GM12865 (cell line): ENCODE data around the gene BST1.
"Not testable (repeated sequence)": the region's sequence is repeated elsewhere in the genome, so short reads cannot be mapped to it uniquely, and the experiment has no call there.

ENCODE experiments used
- DNase-seq: peaks from one replicate; pipeline ENCODE4 v3.0.0; 2010; ENCODE audit warnings: low read depth
- H3K4me3 ChIP-seq: 2 replicates; pipeline ENCODE4 v1.5.1; 2011; ENCODE audit warnings: mild to moderate bottlenecking, low read depth, low read length, control low read depth
- TF ChIP-seq, protein P1 (sequence below): IDR thresholded peaks from 2 replicates; pipeline ENCODE4 v1.5.1; 2011; ENCODE audit warnings: low read length, control low read depth, low read depth, inconsistent platforms; ENCODE audit not compliant: insufficient read depth; ENCODE audit errors: missing control alignments

Gene BST1

DNA sequence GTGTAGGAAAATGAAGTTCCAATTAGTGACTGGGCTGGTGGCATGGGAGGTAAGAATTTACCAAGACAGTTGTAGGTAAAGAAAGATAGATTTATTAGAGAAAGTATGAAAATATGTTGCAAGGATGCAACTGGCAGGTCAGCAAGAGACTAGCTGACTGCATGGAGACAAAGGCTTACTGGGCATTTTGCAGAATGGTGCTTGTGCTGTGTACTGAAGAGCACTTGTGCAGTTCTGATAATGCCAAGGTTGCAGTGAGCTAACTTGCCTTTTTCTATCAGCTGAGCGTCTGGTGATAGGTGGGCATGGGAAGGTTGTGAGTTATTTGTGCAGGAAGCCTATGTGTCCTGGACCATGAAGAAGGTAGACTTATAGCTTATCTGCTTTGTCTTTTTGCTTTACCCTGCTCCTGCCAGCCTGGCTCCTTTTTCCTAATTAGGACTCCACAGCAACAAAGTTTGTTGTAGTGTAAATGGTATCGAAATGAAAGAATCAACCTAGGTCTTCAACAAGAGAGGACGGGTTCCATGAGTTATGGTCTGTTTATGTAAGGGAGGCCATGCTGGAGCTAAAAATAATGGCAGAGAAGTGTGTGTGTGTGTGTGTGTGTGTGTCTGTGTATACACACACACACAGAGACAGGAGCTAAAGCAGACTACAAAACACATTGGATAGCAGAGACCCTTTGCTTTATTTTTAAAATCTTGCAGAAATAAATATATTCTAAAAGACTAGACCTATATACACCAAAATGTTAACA, 15.0 kb downstream of the BST1 start:
- H3K4me3 ChIP-seq: no peak overlapping the region
- TF ChIP-seq, protein P1, sequence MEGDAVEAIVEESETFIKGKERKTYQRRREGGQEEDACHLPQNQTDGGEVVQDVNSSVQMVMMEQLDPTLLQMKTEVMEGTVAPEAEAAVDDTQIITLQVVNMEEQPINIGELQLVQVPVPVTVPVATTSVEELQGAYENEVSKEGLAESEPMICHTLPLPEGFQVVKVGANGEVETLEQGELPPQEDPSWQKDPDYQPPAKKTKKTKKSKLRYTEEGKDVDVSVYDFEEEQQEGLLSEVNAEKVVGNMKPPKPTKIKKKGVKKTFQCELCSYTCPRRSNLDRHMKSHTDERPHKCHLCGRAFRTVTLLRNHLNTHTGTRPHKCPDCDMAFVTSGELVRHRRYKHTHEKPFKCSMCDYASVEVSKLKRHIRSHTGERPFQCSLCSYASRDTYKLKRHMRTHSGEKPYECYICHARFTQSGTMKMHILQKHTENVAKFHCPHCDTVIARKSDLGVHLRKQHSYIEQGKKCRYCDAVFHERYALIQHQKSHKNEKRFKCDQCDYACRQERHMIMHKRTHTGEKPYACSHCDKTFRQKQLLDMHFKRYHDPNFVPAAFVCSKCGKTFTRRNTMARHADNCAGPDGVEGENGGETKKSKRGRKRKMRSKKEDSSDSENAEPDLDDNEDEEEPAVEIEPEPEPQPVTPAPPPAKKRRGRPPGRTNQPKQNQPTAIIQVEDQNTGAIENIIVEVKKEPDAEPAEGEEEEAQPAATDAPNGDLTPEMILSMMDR: no peak
- no peak for DNase-seq

DNA sequence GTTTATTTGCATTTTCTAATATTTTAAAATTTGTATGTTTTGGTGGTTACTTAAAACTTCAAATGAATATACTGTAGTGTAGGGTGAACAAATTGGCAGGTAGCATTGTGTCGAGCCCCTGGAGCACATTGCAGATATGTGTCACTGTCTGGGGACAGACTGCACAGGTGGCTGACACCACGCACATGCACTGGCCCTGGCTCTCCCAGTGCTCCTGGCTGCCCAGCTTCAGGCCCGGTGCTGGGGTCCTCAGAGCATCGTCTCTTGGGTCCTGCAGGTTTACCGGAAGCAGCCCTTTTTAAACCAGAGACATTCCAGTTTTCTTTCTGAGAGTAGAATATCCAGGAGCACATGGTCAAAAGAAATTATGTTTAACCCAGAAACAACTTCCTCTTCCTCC, 15.6 kb downstream of the BST1 start:
- TF ChIP-seq, protein P1: no peak
- no peak for DNase-seq
- H3K4me3 ChIP-seq: no peak overlapping the region

DNA sequence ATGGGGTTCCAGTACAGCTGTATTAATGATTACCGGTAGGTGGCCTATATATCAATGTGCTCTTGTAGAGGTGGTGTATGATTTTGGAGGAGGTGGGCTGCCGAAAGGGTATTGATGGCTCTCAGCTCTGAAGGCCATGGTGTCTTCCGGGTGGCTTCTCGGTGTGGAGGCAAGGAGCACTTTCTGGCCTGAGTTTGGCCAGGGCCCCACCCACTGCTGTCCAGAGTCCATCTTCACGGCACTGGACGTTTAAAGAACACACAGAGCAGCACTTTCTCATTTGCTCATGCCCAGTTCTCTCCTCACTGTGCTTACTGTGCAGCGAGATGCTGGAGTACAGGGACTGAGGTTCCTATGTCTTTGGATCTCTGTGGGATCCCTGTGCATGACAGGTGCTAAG, 16.1 kb downstream of the BST1 start:
- TF ChIP-seq, protein P1: no peak
- no peak overlapping the region for H3K4me3 ChIP-seq
- no peak for DNase-seq

DNA sequence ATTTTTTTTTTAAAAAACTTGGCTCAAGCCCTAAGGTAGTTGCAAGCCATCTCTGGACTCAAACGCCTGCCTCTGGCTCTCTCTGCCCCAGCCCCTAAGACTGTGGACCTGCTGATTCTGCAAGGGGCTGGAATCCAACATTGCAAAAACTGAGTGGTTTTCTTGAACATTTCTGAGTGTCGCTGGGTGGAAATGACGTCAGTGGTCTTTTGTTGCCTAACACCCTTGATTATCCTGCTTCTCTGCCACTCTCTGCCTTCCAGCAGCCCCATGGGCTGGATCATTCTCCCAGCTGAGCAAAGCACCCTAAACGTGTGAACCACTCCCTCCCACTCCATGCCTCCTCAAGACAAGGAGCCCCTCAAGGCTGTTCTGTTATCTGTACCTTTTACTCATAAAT, 16.6 kb downstream of the BST1 start:
- no peak for DNase-seq
- TF ChIP-seq, protein P1: no peak
- no peak overlapping the region for H3K4me3 ChIP-seq

DNA sequence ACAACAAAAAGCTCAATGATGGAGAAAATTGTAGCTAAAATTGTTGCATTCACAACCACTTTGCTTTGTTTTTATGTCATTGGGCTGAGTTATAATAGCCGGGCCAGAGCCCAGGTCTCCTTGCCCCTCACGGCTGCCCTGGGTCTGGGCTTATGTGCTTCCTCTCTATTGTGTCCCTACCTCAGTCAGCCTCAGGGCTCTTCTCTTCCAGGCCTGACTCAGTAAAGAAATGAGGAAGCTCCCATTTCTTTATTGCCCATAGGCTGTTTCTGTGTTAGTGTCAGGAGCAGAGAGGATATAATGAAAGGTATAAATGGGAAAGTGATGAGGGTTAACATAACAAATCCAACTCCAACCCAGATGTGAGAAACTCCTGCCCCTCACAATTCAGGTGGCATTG, 18.0 kb downstream of the BST1 start:
- H3K4me3 ChIP-seq: no peak overlapping the region
- no peak for DNase-seq
- TF ChIP-seq, protein P1: no peak

DNA sequence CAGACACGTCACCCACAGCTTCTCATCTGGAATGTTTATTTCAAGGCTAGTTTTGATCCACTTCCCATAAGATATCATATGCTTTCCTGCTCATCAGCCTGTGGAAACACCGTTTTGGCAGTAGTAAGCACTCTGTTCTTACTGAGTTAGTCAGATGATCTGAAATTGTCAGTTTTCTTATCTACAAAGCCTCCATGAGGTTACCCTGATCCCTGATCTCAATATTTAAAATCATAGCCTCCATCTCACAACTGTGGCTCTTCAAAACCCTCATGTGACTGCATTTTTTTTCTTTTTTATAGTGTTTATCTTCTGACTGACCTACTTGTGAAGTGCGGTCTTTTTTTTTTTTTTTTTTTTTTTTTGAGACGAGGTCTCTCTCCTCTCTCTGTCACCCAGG, 22.7 kb downstream of the BST1 start:
- no peak overlapping the region for H3K4me3 ChIP-seq
- TF ChIP-seq, protein P1: no peak
- no peak for DNase-seq

DNA sequence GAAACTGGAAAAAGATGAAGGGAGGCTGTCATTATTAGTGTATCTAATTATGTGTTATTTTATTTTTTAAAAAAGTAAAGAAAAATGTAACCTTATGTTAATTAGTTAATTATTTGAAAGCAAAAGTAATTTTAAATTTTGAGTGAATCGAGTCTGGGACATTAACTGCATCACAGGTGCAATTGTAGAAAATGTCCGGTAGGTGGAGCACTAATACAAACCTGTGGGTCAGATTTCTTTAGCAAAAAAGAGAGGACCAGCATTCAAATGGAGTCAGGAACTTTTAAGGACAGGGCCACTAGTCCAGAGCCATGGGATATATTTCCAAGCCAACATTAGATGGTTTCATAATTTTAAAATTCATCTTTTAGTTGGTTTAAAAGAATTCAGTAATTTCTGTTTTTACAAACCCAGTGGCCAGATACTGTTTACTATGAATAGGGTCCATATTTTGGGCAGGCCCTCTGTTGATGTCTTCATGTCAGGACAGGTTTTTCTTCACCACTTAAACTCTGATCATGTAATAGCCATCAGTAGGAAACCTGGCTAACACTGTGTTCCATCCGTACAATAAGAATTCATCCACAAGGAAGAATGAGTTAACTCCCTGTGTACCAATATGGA, 27.2 kb downstream of the BST1 start:
- TF ChIP-seq, protein P1: peak; percentile 68
- peak; percentile 53 for DNase-seq
- H3K4me3 ChIP-seq: no peak overlapping the region

DNA sequence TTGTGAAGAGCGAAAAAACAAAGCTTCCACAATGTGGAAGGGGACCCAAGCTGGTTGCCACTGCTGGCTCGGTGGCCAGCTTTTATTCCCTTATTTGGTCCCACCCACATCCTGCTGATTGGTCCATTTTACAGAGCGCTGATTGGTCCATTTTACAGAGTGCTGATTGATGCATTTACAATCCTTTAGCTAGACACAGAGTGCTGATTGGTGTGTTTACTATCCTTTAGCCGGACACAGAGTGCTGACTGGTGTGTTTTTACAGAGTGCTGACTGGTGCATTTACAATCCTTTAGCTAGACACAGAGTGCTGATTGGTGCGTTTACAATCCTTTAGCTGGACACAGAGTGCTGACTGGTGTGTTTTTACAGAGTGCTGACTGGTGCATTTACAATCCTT, 30.2 kb downstream of the BST1 start:
- not testable (repeated sequence) for H3K4me3 ChIP-seq, DNase-seq
